Stomach (tissue), 9 donors: ENCODE results near the gene ARFGAP1. TPM values are rescaled to one million over a fixed set of nuclear protein-coding genes. Genes with fewer than 3 reads are reported as not detected.

ENCODE experiments used
- DNase-seq, 2 donors: peaks; one replicate each; pipeline versions ENCODE4 v3.0.0 to v3.0.0-alpha.2; 2013 to 2019
- H3K27ac ChIP-seq, 5 donors: fragments of 200-600 bp in 4 of 5; sonication (generic) in 4 of 5; one replicate each; pipeline ENCODE4 v1.5.1; 2013 to 2019; ENCODE audit warnings: mild to moderate bottlenecking in 1 of 5, moderate library complexity in 1 of 5
- H3K27me3 ChIP-seq, 3 donors: fragments of 200-600 bp; sonication (generic); one replicate each; pipeline ENCODE4 v1.5.1; 2017 to 2019; ENCODE audit warnings: mixed run types in 1 of 3
- H3K36me3 ChIP-seq, 4 donors: fragments of 200-600 bp; sonication (generic); 1 replicate in 3 of 4; 2 replicates in 1 of 4; pipeline ENCODE4 v1.5.1; 2016 to 2019
- H3K4me1 ChIP-seq, 4 donors: fragments of 200-600 bp; sonication (generic); one replicate each; pipeline ENCODE4 v1.5.1; 2016 to 2019
- H3K4me3 ChIP-seq, 4 donors: fragments of 200-600 bp; sonication (generic) in 3 of 4; one replicate each; pipeline ENCODE4 v1.5.1; 2016 to 2019; ENCODE audit warnings: mild to moderate bottlenecking in 1 of 4
- H3K9me3 ChIP-seq, 4 donors: fragments of 200-600 bp; sonication (generic); one replicate each; pipeline ENCODE4 v1.5.1; 2016 to 2019
- CTCF ChIP-seq, 7 experiments: fragments of 450-650 bp in 4 of 7; fragments of 200-600 bp in 3 of 7; sonication (generic) in 3 of 7; IDR thresholded peaks; one replicate each; pipeline ENCODE4 v1.5.1; 2016 to 2019; ENCODE audit warnings: antibody characterized with exemption in 7 of 7, control low read depth in 2 of 7, mild to moderate bottlenecking in 1 of 7
- EP300 ChIP-seq: sonication (generic); formaldehyde crosslinking; IDR thresholded peaks from one replicate; pipeline ENCODE4 v1.6.1; 2017; ENCODE audit warnings: antibody characterized with exemption
- POLR2A ChIP-seq, 4 donors: fragments of 450-650 bp; IDR thresholded peaks; one replicate each; pipeline ENCODE4 v1.6.1; 2016; ENCODE audit warnings: antibody characterized with exemption in 4 of 4, control low read depth in 2 of 4, mild to moderate bottlenecking in 1 of 4, moderate library complexity in 1 of 4
- POLR2AphosphoS5 ChIP-seq, 3 donors: sonication (generic); formaldehyde crosslinking; IDR thresholded peaks; one replicate each; pipeline ENCODE4 v1.6.1; 2016; ENCODE audit warnings: antibody characterized with exemption in 3 of 3
- WGBS, 5 donors: extraction: QIAGEN DNeasy Blood & Tissue Kit in 3 of 5; methylation state at CpG; one replicate each; pipeline versions ENCODE4 v1.1.5 to v1.1.7; 2013 to 2018; 5-methylcytosine and 5-hydroxymethylcytosine counted together
- intact Hi-C: fragments of 100-400 bp; cut with DNase I; formaldehyde crosslinking; loops from one replicate; pipeline ENCODE4 v1.15.1; 2023; ENCODE audit warnings: low total_unique reads
- polyA plus RNA-seq, 3 donors: library from polyadenylated mRNA; stranded (reverse); fragments of 200-250 nt; gene quantifications; one replicate each; pipeline ENCODE4 v1.2.3, GENCODE V29; 2013
- total RNA-seq, 5 donors: library from RNA; depleted of rRNA; stranded (reverse); fragments of >200 nt; gene quantifications; one replicate each; pipeline versions ENCODE4 v1.1.0 to v1.2.3, GENCODE V29; 2014 to 2016
- donor health status: healthy with polysubstance abuse.
- donor health status: Bipolar disorder and iron deficiency.
- donor health status: healthy.

ARFGAP1 gene
- total and polyA plus RNA-seq, 8 donors, result 51.3 to 146 (median 59.4) TPM

- Histone ChIP-seq H3K27me3 (peaks cover 23 to 94% (median 70%) of the 10 kb centered on the region in 3 donors), H3K36me3 (no peaks in the 10 kb centered on the region), H3K4me1 (peaks cover 12 to 20% (median 19%) of the 10 kb centered on the region in 4 donors), H3K9me3 (no peaks in the 10 kb centered on the region), H3K27ac (no peak overlapping the region), H3K4me3 (peak overlapping the region in 3 of 4 donors; percentile 39 to 51 (median 41))
- no peak for TF ChIP-seq POLR2AphosphoS5 (IDR thresholded peaks at IDR 0.05)
- no peak for TF ChIP-seq CTCF (IDR thresholded peaks at IDR 0.05)
- peak in 1 of 2 donors; percentile 73 for DNase-seq
- intact Hi-C loops, result no loop called here
- WGBS, 5 donors, result 8 to 27% (median 12%) methylated on average over 11 to 56 of the region's 56 CpGs
Measured at GRCh38 chr20:63254606-63255384, 17.8 kb upstream of the ARFGAP1 start.

GRCh38 chr20:63255931-63256704 is 16.5 kb upstream of the ARFGAP1 start:
- DNase-seq, result no peak
- intact Hi-C loops, result no loop called here
- no peak overlapping the region for H3K4me3 ChIP-seq
- peaks cover 12 to 20% (median 19%) of the 10 kb centered on the region in 4 donors for H3K4me1 ChIP-seq
- H3K27ac ChIP-seq, result no peak overlapping the region
- H3K9me3 ChIP-seq, result no peaks in the 10 kb centered on the region
- no peak for TF ChIP-seq POLR2A (IDR thresholded peaks at IDR 0.05)
- TF ChIP-seq POLR2AphosphoS5 (IDR thresholded peaks at IDR 0.05), result no peak
- no peak for TF ChIP-seq EP300
- TF ChIP-seq CTCF (IDR thresholded peaks at IDR 0.05), result no peak
- no peaks in the 10 kb centered on the region for H3K36me3 ChIP-seq
- 44 to 60% (median 47%) methylated on average over 31 of the region's 31 CpGs for WGBS, 5 donors
- peaks cover 23 to 94% (median 74%) of the 10 kb centered on the region in 3 donors for H3K27me3 ChIP-seq

DNA sequence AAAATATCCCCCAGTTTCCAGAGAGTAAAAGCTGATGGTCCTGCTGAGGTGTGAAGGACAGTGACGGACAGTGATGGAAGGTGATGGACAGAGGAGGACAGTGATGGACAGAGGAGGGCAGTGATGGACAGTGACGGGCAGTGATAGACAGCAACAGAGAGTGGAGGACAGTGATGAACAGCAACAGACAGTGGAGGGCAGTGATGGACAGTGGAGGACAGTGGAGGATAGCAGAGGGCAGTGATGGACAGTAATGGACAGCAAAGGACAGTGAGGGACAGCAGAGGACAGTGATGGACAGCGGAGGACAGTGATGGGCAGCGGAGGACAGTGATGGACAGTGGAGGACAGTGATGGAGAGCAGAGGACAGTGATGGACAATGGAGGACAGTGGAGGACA is 15.7 kb upstream of the ARFGAP1 start:
- no peak for DNase-seq
- H3K27me3 ChIP-seq, result peaks cover 23 to 94% (median 73%) of the 10 kb centered on the region in 3 donors

More for the DNA sequence above, 15.7 kb upstream of the ARFGAP1 start:
- Histone ChIP-seq H3K9me3 (no peaks in the 10 kb centered on the region), H3K27ac (no peak overlapping the region), H3K4me3 (no peak overlapping the region), H3K36me3 (no peaks in the 10 kb centered on the region), H3K4me1 (peaks cover 12 to 20% (median 19%) of the 10 kb centered on the region in 4 donors)
- TF ChIP-seq POLR2A (IDR thresholded peaks at IDR 0.05) (no peak), POLR2AphosphoS5 (IDR thresholded peaks at IDR 0.05) (no peak), EP300 (no peak), CTCF (IDR thresholded peaks at IDR 0.05) (no peak)
- WGBS, 5 donors, result 83 to 93% (median 90%) methylated on average over 4 of the region's 4 CpGs
- intact Hi-C loops, result no loop called here
